GM19438 (cell line): ENCODE data around the gene ARHGEF28.

Experiments
- ATAC-seq: cut with Tn5 transposase; IDR thresholded peaks from one replicate; pipeline ENCODE4 v1.9.1; 2021; ENCODE audit warnings: low read depth; ENCODE audit not compliant: unreplicated experiment

ARHGEF28 gene

GRCh38 chr5:73834693-73835092 lies 208.7 kb downstream of the ARHGEF28 start:
- no peak for ATAC-seq

- ATAC-seq, result no peak
These were observed 209.7 kb downstream of the ARHGEF28 start for GRCh38 chr5:73835726-73836125.

GRCh38 chr5:73836607-73837006 lies 210.6 kb downstream of the ARHGEF28 start:
- no peak for ATAC-seq

GRCh38 chr5:73838901-73839300 lies 212.9 kb downstream of the ARHGEF28 start:
- ATAC-seq, result no peak

- ATAC-seq, result no peak
These were observed 215.6 kb downstream of the ARHGEF28 start for GRCh38 chr5:73841641-73842040.

GRCh38 chr5:73844165-73844564 lies 218.2 kb downstream of the ARHGEF28 start:
- no peak for ATAC-seq

- no peak for ATAC-seq
These were observed 225.6 kb downstream of the ARHGEF28 start for GRCh38 chr5:73851471-73852181.

GRCh38 chr5:73853091-73853490 lies 227.1 kb downstream of the ARHGEF28 start:
- no peak for ATAC-seq

GRCh38 chr5:73856997-73857396 lies 231.0 kb downstream of the ARHGEF28 start:
- no peak for ATAC-seq

- no peak for ATAC-seq
These were observed 231.4 kb downstream of the ARHGEF28 start for GRCh38 chr5:73857446-73857845.

GRCh38 chr5:73858054-73858453 lies 232.1 kb downstream of the ARHGEF28 start:
- no peak for ATAC-seq

GRCh38 chr5:73858776-73859175 lies 232.8 kb downstream of the ARHGEF28 start:
- ATAC-seq, result no peak

GRCh38 chr5:73859696-73860095 lies 233.7 kb downstream of the ARHGEF28 start:
- ATAC-seq, result no peak

GRCh38 chr5:73861313-73861988 lies 235.5 kb downstream of the ARHGEF28 start:
- ATAC-seq, result no peak

GRCh38 chr5:73862796-73863195 lies 236.8 kb downstream of the ARHGEF28 start:
- ATAC-seq, result no peak

GRCh38 chr5:73863876-73864275 lies 237.9 kb downstream of the ARHGEF28 start:
- no peak for ATAC-seq

- no peak for ATAC-seq
These were observed 239.3 kb downstream of the ARHGEF28 start for GRCh38 chr5:73865315-73865714.

GRCh38 chr5:73867345-73868335 lies 241.6 kb downstream of the ARHGEF28 start:
- ATAC-seq, result no peak

- ATAC-seq, result no peak
These were observed 257.6 kb downstream of the ARHGEF28 start for GRCh38 chr5:73883646-73884045.

GRCh38 chr5:73887688-73888087 lies 261.7 kb downstream of the ARHGEF28 start:
- no peak for ATAC-seq

- no peak for ATAC-seq
These were observed 264.6 kb downstream of the ARHGEF28 start for GRCh38 chr5:73890569-73890968.
